Activated T-cell treated with anti-CD3 and anti-CD28 coated beads, Interleukin-2, amount 50 U/mL, for 72 hours (primary cell): ENCODE results near the gene NKD2. TPM values are rescaled to one million over a fixed set of nuclear protein-coding genes. Genes with fewer than 3 reads are reported as not detected.

ENCODE experiments used
- ATAC-seq, 2 donors: fragments of 150-1000 bp; cut with Tn5 transposase; replicated peaks in 1 of 2; 2 replicates each; pipeline ENCODE4 v1.10.0; 2021; ENCODE audit warnings: moderate library complexity in 2 of 2, mild to moderate bottlenecking in 1 of 2
- DNase-seq, 2 donors: peaks; one replicate each; pipeline ENCODE4 v3.0.0; 2021 to 2022; ENCODE audit warnings: mixed read lengths in 1 of 2
- H3K27ac Mint-ChIP-seq: one replicate; pipeline ENCODE4 v1.8.0; 2022; ENCODE audit warnings: mild to moderate bottlenecking, moderate library complexity, mixed read lengths
- H3K27me3 Mint-ChIP-seq: one replicate; pipeline ENCODE4 v1.8.0; 2022; ENCODE audit warnings: low read depth, mixed read lengths
- H3K36me3 Mint-ChIP-seq, 2 donors: one replicate each; pipeline ENCODE4 v1.8.0; 2022; ENCODE audit warnings: mixed read lengths in 2 of 2, mild to moderate bottlenecking in 1 of 2; ENCODE audit not compliant: insufficient read depth in 2 of 2
- H3K4me1 Mint-ChIP-seq: one replicate; pipeline ENCODE4 v1.8.0; 2022; ENCODE audit warnings: low read depth, mixed read lengths
- H3K4me3 Mint-ChIP-seq, 2 donors: one replicate each; pipeline ENCODE4 v1.8.0; 2022; ENCODE audit warnings: mild to moderate bottlenecking in 2 of 2, mixed read lengths in 2 of 2, moderate library complexity in 2 of 2
- H3K9me3 Mint-ChIP-seq, 2 donors: one replicate each; pipeline ENCODE4 v1.8.0; 2022; ENCODE audit warnings: mixed read lengths in 2 of 2
- total RNA-seq, 2 donors: library from RNA; stranded (reverse); gene quantifications; one replicate each; pipeline ENCODE4 v1.2.3, GENCODE V29; 2022

The NKD2 gene
- total RNA-seq, 2 donors from 2014 or later, result 18.7 to 25.0 TPM

- no peaks in the 10 kb centered on the region for H3K4me1 Mint-ChIP-seq
- no peak overlapping the region for H3K4me3 Mint-ChIP-seq
- peaks cover 1% of the 10 kb centered on the region in 2 donors for H3K9me3 Mint-ChIP-seq
- DNase-seq (no peak), ATAC-seq (no peak)
- H3K36me3 Mint-ChIP-seq, result no peaks in the 10 kb centered on the region
- H3K27me3 Mint-ChIP-seq, result no peaks in the 10 kb centered on the region
- no peak overlapping the region for H3K27ac Mint-ChIP-seq
Observed at GRCh38 chr5:1053391-1054017, 44.9 kb downstream of the NKD2 start.

GRCh38 chr5:1054018-1054798 is 45.6 kb downstream of the NKD2 start:
- Mint-ChIP-seq H3K4me3 (no peak overlapping the region), H3K27me3 (no peaks in the 10 kb centered on the region), H3K36me3 (no peaks in the 10 kb centered on the region), H3K27ac (no peak overlapping the region), H3K4me1 (no peaks in the 10 kb centered on the region), H3K9me3 (no peaks in the 10 kb centered on the region)
- no peak for ATAC-seq
- DNase-seq, result no peak

- Mint-ChIP-seq H3K27me3 (no peaks in the 10 kb centered on the region), H3K9me3 (no peaks in the 10 kb centered on the region), H3K4me3 (no peak overlapping the region), H3K36me3 (no peaks in the 10 kb centered on the region), H3K4me1 (no peaks in the 10 kb centered on the region), H3K27ac (no peak overlapping the region)
- ATAC-seq (no peak), DNase-seq (no peak)
Observed at GRCh38 chr5:1054799-1055775, 46.5 kb downstream of the NKD2 start.

DNA sequence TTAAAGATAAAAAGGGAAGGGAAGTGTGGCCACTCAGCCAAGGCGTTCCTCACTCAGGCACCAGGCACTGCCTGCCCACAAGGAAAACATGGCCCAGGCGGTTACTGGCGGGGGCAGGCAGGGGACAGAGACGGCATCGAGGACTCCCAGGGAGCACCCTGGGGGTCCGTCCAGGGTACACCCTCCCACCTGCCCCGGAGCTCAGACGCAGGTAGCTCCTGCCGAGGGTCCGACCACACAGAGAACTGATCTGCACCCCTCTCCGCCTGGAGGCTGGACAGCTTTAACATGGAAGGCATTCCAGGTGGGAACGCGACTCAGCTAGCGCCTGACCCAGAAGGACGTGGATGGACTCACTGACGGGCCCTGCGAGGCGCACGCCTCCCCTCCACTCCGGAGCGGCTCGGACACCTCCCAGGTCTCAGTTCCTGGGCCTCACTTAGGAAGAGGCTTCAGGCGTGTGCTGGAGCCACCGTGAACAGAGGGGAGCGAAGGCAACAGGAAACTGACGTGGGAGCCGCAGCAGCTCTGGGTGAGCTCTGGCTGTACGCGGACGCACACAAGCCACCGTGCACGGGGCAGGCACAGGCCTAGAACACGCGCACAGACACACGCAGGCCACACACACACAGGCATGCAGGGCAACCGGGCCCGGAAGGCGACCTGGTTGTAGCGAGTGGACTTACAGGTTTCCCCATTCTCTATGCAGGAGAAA is 47.5 kb downstream of the NKD2 start:
- Mint-ChIP-seq H3K27ac (no peak overlapping the region), H3K27me3 (no peaks in the 10 kb centered on the region), H3K4me1 (no peaks in the 10 kb centered on the region), H3K4me3 (no peak overlapping the region), H3K36me3 (no peaks in the 10 kb centered on the region), H3K9me3 (no peaks in the 10 kb centered on the region)
- no peak for DNase-seq
- no peak for ATAC-seq

DNA sequence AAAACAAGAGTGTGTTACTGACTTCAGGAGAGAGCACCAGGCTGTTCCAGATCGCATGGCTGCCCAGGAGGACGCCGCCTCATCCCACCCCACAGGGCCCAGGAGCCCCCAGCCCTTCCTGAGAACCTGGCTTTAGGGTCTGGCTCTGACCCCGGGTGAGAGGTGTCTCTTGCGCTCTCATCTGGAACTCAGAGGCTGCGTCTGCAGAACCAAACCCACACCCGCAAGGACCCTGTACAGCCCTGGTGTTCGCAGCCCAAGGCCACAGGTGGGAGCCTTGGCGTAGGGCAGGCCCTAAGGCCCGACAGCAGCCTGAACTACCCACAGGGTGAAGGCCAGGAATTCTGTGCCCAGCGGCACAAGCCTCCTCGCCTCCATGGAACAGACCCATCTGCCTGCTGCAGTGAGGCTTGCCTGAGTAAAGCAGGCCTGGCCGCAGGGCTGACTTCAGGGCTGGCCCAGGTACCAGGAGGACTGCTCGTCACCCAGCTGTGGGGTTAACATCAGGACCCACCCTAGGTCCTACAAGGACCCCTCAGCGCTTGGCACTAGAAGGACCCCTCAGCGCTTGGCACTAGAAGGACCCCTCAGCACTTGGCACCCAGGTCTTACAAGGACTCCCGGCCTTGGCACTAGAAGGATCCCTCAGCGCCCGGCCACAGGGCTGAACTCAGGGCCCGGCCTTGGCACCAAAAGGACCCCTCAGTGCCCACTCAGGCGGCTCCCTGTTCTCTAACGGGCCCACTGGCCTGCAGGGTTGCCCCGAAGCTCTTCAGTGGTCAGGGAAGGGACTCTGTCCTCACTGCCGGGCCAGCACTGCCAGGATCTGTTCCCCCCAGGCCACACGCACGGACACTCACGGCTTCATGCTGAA is 48.2 kb downstream of the NKD2 start:
- Mint-ChIP-seq H3K27ac (no peak overlapping the region), H3K4me1 (no peaks in the 10 kb centered on the region), H3K4me3 (no peak overlapping the region), H3K9me3 (no peaks in the 10 kb centered on the region), H3K36me3 (no peaks in the 10 kb centered on the region), H3K27me3 (no peaks in the 10 kb centered on the region)
- ATAC-seq (peak in 1 of 2 donors; percentile 11), DNase-seq (no peak)

- no peaks in the 10 kb centered on the region for H3K4me1 Mint-ChIP-seq
- ATAC-seq (no peak), DNase-seq (no peak)
- H3K9me3 Mint-ChIP-seq, result no peaks in the 10 kb centered on the region
- no peak overlapping the region for H3K4me3 Mint-ChIP-seq
- H3K27ac Mint-ChIP-seq, result no peak overlapping the region
- no peaks in the 10 kb centered on the region for H3K27me3 Mint-ChIP-seq
- H3K36me3 Mint-ChIP-seq, result no peaks in the 10 kb centered on the region
Observed at GRCh38 chr5:1057485-1058082, 49.0 kb downstream of the NKD2 start.

GRCh38 chr5:1058083-1058945 is 49.7 kb downstream of the NKD2 start:
- H3K4me3 Mint-ChIP-seq, result no peak overlapping the region
- H3K4me1 Mint-ChIP-seq, result no peaks in the 10 kb centered on the region
- no peak for DNase-seq
- no peak for ATAC-seq
- no peaks in the 10 kb centered on the region for H3K27me3 Mint-ChIP-seq
- no peaks in the 10 kb centered on the region for H3K9me3 Mint-ChIP-seq
- no peak overlapping the region for H3K27ac Mint-ChIP-seq
- H3K36me3 Mint-ChIP-seq, result no peaks in the 10 kb centered on the region

DNA sequence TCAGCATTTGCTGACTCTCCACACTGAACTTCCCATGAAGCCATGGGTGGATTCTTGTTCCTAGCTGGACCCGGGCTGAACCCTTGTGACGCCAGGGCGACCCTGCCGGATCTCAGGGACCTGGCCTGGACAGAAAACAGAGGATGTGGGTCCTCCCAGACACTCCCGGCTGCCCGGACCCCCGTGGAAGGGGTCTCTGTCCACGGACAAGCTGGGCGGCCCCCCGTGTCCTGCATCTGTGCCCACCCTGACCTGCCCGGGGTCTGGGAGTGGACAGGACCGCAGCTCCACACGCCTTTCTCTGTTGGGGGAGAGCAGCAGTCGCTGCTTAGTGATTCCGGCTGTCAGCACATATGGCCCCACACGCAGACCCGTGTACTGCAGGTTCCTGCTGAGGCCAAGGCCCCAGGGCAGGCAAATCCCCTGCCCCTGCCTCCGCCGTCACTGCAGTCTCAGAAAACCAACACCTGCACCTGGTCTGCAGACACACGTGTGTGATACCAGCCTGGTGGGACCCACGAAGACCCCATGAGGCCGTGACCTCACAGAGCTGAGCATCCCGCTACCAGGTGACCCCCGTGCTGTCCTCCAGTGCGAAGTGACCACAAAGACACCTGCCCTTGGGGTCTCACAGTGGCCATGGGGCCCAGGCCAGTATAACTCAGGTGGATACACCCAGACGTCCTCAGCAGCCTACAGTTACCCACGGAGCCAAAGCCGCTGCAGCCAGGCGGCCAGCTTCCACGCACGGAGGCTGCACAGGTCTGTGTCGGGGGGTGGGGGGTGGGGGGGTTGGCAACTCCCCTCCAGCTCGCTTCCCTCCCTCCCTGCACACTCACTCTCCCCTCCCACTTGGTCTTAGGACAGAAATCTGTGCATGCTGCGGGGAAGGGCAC is 50.6 kb downstream of the NKD2 start:
- ATAC-seq (no peak), DNase-seq (no peak)
- Mint-ChIP-seq H3K9me3 (no peaks in the 10 kb centered on the region), H3K27me3 (no peaks in the 10 kb centered on the region), H3K27ac (no peak overlapping the region), H3K4me1 (no peaks in the 10 kb centered on the region), H3K36me3 (no peaks in the 10 kb centered on the region), H3K4me3 (no peak overlapping the region)

DNA sequence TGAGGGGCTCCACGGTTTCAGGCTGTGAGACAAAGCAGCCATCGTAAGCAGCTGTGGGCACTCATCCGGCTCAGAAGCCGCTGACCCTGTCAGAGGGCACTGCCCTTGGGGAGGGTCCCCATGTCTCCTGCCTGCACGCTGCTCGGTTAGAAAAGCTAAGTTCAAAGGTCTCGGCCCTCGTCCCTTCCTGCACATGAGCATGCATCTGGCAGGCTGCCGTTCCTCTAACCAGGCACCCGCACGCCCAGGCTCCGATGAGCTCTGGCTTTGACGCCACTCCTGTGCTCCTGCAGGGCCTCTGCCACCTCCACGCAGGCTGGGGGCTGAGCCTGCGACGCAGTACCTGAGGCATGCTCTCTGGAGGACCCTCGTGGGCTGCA is 51.3 kb downstream of the NKD2 start:
- H3K27me3 Mint-ChIP-seq, result no peaks in the 10 kb centered on the region
- ATAC-seq (no peak), DNase-seq (no peak)
- H3K36me3 Mint-ChIP-seq, result peaks cover 0 to 2% of the 10 kb centered on the region in 2 donors
- H3K27ac Mint-ChIP-seq, result no peak overlapping the region
- H3K4me1 Mint-ChIP-seq, result no peaks in the 10 kb centered on the region
- H3K4me3 Mint-ChIP-seq, result no peak overlapping the region
- no peaks in the 10 kb centered on the region for H3K9me3 Mint-ChIP-seq

DNA sequence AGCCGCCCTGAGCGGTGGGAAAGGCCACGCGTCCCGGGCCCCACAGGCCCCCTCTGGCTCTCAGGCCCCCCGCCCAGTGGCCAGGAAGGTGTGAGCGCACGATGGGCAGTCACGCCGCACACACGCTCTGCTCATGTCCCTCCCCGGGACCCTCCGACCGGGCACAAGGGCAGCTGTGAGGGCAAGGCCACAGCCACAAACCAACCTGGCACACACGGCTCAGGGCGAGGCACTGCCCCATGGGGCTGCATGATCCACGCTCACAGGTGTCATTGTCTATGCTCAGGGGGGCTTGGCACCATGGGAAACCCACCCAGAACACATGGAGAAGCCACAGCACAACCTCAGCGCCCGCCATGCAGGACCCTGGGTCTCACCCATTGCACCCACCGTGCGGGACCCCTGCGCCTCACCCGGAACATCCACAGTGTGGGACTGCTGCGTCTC is 52.0 kb downstream of the NKD2 start:
- DNase-seq (no peak), ATAC-seq (no peak)
- Mint-ChIP-seq H3K4me1 (no peaks in the 10 kb centered on the region), H3K27me3 (no peaks in the 10 kb centered on the region), H3K27ac (no peak overlapping the region), H3K4me3 (no peak overlapping the region), H3K9me3 (no peaks in the 10 kb centered on the region), H3K36me3 (peaks cover 0 to 3% of the 10 kb centered on the region in 2 donors)
